Measurements from ENCODE around the gene NRP1.

NRP1 gene

DNA sequence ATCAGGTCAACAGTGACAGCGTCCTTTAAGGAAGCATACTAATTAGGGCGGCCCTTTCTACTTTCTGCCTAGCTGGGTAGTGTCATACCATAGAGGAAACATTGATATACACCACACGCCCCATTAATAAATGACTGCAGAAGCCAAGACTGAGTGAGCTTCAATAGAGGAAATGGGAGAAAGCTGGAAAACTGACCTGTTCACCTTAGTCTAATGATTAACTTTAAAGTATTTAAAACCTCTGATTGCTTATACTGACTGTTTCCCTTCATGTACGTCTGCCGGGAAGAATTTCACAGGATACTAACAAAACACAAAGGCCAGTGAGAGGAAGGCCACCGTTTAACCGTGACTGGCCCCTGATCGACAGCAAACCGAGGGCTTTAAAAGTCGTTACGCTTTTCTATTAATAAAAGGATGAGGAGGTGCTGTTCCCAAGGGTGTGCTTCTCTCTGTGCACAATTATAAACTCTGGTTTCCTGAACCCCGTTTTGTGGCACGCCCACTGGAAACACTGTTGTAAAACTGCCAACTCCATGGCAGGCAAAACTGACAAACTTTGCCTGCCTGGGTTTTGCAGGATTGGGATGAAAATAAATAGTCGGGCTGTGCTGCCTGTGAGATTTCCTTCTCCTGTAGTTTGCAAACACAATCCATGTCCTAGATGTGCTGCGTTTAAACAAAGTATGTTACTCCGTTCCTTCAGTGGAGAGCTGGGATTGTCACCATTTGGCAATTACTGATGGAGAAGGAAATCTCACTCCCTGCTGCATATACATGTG lies 137.6 kb downstream of the NRP1 start (continued):
- TF ChIP-seq, protein P1, sequence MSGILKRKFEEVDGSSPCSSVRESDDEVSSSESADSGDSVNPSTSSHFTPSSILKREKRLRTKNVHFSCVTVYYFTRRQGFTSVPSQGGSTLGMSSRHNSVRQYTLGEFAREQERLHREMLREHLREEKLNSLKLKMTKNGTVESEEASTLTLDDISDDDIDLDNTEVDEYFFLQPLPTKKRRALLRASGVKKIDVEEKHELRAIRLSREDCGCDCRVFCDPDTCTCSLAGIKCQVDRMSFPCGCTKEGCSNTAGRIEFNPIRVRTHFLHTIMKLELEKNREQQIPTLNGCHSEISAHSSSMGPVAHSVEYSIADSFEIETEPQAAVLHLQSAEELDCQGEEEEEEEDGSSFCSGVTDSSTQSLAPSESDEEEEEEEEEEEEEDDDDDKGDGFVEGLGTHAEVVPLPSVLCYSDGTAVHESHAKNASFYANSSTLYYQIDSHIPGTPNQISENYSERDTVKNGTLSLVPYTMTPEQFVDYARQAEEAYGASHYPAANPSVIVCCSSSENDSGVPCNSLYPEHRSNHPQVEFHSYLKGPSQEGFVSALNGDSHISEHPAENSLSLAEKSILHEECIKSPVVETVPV (CRISPR knock-in tag; IDR thresholded peaks at IDR 0.05) = no peak
- TF ChIP-seq ARNTL (CRISPR knock-in tag; IDR thresholded peaks at IDR 0.05; ENCODE audit: borderline replicate concordance, low read depth) (no peak), PPARA (CRISPR knock-in tag; IDR thresholded peaks at IDR 0.05; ENCODE audit: borderline replicate concordance) (no peak), ZNF70 (CRISPR knock-in tag; IDR thresholded peaks at IDR 0.05) (no peak), GLIS3 (CRISPR knock-in tag; IDR thresholded peaks at IDR 0.05) (no peak), ZNF565 (CRISPR knock-in tag; conservative IDR thresholded peaks at IDR 0.05; ENCODE audit: low read depth) (no peak)

DNA sequence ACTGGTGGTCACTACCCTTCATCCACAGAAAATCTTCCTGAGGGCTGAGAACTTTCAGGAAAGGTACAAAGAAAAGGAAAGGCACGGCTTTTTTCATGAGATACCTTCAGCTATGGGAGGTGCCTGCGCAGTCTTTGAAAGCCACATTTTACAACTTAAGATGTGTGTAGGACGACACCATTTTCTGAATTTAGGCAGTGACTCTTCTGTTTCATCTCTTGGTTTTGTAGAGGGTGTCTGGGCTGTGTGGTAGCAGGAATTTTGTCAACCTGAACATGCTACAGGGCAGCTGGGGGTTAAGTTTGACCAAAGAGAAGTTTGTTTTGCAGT lies 138.1 kb downstream of the NRP1 start:
- TF ChIP-seq OSR1 (CRISPR knock-in tag; IDR thresholded peaks at IDR 0.05) (no peak), ARNTL (CRISPR knock-in tag; IDR thresholded peaks at IDR 0.05; ENCODE audit: borderline replicate concordance, low read depth) (no peak), POU6F1 (CRISPR knock-in tag; IDR thresholded peaks at IDR 0.05; ENCODE audit: borderline replicate concordance, low read depth) (no peak), ZC3H10 (CRISPR knock-in tag; IDR thresholded peaks at IDR 0.05) (no peak), CSDC2 (CRISPR knock-in tag; IDR thresholded peaks at IDR 0.05) (no peak), GLIS3 (CRISPR knock-in tag; IDR thresholded peaks at IDR 0.05) (no peak), ZNF8 (CRISPR knock-in tag; IDR thresholded peaks at IDR 0.05) (no peak), RARB (CRISPR knock-in tag; IDR thresholded peaks at IDR 0.05) (no peak), ISL1 (CRISPR knock-in tag; IDR thresholded peaks at IDR 0.05) (no peak), TOX (CRISPR knock-in tag; IDR thresholded peaks at IDR 0.05; ENCODE audit: borderline replicate concordance) (no peak), TCF4 (CRISPR knock-in tag; IDR thresholded peaks at IDR 0.05; ENCODE audit: borderline replicate concordance) (no peak), PPARA (CRISPR knock-in tag; IDR thresholded peaks at IDR 0.05; ENCODE audit: borderline replicate concordance) (no peak), SNAI2 (CRISPR knock-in tag; IDR thresholded peaks at IDR 0.05) (no peak), ZFP30 (CRISPR knock-in tag; IDR thresholded peaks at IDR 0.05) (no peak), CREB5 (CRISPR knock-in tag; IDR thresholded peaks at IDR 0.05; ENCODE audit: low read depth) (no peak), ESRRG (CRISPR knock-in tag; IDR thresholded peaks at IDR 0.05) (no peak)
- TF ChIP-seq, protein P1 (CRISPR knock-in tag; IDR thresholded peaks at IDR 0.05) = no peak
- TF ChIP-seq, protein P2, sequence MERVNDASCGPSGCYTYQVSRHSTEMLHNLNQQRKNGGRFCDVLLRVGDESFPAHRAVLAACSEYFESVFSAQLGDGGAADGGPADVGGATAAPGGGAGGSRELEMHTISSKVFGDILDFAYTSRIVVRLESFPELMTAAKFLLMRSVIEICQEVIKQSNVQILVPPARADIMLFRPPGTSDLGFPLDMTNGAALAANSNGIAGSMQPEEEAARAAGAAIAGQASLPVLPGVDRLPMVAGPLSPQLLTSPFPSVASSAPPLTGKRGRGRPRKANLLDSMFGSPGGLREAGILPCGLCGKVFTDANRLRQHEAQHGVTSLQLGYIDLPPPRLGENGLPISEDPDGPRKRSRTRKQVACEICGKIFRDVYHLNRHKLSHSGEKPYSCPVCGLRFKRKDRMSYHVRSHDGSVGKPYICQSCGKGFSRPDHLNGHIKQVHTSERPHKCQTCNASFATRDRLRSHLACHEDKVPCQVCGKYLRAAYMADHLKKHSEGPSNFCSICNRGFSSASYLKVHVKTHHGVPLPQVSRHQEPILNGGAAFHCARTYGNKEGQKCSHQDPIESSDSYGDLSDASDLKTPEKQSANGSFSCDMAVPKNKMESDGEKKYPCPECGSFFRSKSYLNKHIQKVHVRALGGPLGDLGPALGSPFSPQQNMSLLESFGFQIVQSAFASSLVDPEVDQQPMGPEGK (CRISPR knock-in tag; IDR thresholded peaks at IDR 0.05; ENCODE audit: borderline replicate concordance) = no peak
- ATAC-seq = no peak

- ATAC-seq = no peak; the same call in 2 of the 3 replicates
- no peak for TF ChIP-seq PPARA (CRISPR knock-in tag; IDR thresholded peaks at IDR 0.05; ENCODE audit: borderline replicate concordance)
- TF ChIP-seq BACH2 (CRISPR knock-in tag; IDR thresholded peaks at IDR 0.05; ENCODE audit: borderline replicate concordance) = no peak
- TF ChIP-seq ZFP3 (CRISPR knock-in tag; IDR thresholded peaks at IDR 0.05) = no peak
- TF ChIP-seq CSDC2 (CRISPR knock-in tag; IDR thresholded peaks at IDR 0.05) = no peak
- TF ChIP-seq CREB5 (CRISPR knock-in tag; IDR thresholded peaks at IDR 0.05; ENCODE audit: low read depth) = no peak
- TF ChIP-seq ZNF70 (CRISPR knock-in tag; IDR thresholded peaks at IDR 0.05) = no peak
- TF ChIP-seq TSHZ2 (CRISPR knock-in tag; IDR thresholded peaks at IDR 0.05) = no peak
- TF ChIP-seq ZNF8 (CRISPR knock-in tag; IDR thresholded peaks at IDR 0.05) = no peak
- no peak for TF ChIP-seq ZFP30 (CRISPR knock-in tag; IDR thresholded peaks at IDR 0.05)
Measured at GRCh38 chr10:33195608-33196376, 138.7 kb downstream of the NRP1 start.
